ENCODE data around the gene TFR2.

The TFR2 gene

DNA sequence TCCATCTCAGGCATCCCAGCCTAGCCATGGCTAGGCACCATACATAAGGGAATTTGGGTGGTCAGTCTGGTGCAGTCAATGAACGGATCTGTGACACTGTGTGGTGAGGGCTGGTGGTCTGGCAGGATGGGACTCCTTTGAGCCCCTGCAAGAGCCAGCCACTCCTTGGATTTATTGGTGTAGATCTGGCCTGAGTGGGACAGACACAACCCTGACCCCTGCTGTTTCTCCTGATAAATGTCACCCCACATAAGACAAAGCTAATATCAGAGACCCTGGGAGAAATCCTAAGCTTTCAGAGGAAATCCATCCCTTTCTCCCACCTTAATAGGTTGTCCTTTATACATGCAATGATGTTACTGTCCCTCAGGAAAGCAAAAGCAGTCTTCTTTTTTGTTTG is 52.9 kb downstream of the TFR2 start:
- in situ Hi-C loops (cut with MboI; ENCODE audit: low sequenced_read_pairs) = no loop called here

DNA sequence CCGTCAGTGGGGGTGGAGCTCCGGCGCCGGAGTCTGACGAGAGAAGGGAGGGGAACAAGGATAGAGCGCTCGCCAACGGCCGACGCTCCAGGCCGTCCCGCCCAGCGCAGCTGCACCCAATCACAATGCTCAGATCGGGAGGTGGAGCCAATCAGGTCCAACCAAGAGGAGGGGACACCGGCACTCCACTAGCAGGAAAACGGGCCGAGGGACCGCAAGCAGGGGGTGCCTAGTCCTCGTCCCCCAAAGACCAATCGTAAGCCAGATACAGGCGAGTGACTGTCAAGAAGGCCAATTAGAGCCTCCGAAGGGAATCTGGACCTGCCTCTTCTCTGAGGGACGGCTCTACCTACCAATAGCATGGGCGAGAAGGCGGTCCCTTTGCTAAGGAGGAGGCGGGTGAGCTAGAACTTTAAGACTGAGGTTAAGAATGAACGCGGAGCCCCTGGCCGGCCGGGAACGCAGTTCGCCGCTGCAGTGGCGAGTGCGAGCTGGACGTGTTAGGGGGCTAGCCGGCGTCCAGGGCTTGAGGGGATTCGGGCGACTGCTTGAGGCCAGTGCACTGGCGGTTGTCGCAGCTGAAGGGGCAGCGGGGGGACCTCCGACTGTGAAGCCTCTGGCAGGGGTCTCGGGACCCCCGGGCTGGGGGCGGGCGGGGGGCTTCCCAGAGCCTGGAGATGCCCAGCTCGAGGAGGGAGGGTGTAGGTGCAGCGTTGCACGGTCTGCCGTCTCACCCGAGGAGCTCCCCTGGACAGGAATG is 54.9 kb downstream of the TFR2 start, which contains the start of gene FBXO24:
Gene FBXO24, plus strand, starts transcription at position 63 of the 760 bp plus-strand sequence. Its CDS starts 298 bp downstream, at position 361.
- in situ Hi-C loops (cut with MboI; ENCODE audit: low sequenced_read_pairs) = no loop called here

DNA sequence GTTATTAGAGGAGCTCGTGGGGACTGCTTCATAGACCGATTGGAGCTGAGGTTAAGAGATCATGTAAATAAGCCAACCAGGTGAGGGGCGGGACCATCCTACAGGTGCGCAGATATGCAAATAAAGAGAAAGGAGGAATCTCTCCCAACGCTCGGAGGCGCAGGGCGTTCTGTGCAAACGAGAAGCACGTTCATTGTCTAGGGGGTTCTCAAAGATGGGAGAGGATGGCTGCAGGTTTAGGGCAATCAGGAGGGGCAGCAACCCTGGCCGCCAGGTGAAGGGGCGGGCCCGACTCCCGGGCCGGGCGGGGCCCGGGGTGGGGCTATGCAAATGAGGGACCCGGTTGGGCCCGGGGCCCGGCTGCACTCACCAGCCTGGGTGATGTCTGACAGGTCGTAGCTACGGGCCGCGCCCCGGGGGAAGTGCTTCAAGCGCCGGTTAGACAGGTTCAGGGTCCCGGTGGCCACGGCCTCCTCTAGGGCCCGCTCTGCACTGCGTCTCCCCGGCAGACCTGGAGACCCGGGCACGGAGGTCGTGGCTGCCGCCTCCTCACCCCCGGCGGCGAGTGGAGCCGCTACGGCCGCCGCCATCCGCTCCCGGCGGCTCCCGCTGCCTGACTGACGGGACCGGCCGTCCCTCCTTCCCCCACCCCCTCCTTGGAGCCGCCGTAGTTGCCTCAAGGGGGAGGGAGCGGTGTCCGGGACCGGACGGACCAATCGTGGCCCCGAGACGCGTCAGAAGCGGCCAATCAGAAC is 55.7 kb downstream of the TFR2 start, which contains the start of gene LRCH4:
Gene LRCH4, minus strand, starts transcription at position 619 of the 755 bp plus-strand sequence. Its CDS starts 29 bp downstream, at position 590.
- in situ Hi-C loops (cut with MboI; ENCODE audit: low sequenced_read_pairs) = no loop called here

DNA sequence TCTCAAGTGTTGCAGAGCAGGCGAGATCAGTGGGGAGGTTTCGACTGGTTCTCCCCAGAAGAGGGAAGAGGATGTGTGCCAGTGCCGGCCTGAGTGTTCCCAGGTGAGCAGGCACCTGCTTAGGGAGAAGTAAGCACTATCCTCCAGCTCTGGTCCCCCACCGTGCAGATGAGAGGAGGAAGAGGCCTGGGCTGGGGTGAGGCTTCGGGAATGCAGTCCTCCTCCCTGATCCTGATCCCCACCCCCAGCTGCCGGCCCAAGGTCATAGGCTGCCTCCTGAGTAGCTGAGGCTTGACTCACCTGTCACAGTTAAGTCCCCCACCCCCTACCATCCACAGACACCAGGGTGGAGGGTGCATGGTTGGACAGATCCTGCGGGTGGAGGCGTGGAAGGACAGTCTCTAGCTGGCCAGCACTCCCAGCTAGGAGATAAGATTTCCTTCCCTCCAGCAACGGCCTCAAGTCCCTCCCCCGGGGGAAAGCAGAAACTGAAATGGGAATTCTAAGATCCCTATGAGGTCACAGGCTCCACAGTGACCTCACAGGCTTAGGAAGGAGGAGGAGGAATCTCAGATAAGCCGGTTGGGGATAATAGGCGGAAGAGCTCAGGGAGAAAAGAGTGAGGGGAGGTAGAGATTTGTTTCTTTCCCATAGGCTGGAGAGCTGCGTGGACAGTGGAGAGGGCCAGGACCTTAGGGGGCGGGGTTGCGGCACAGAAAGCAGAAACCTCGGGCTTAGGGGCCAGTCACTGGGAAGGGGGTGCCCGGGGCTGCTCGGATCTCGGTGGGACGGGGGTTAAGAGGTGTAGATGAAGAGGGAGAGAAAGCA is 56.5 kb downstream of the TFR2 start:
- in situ Hi-C loops (cut with MboI; ENCODE audit: low sequenced_read_pairs) = no loop called here

DNA sequence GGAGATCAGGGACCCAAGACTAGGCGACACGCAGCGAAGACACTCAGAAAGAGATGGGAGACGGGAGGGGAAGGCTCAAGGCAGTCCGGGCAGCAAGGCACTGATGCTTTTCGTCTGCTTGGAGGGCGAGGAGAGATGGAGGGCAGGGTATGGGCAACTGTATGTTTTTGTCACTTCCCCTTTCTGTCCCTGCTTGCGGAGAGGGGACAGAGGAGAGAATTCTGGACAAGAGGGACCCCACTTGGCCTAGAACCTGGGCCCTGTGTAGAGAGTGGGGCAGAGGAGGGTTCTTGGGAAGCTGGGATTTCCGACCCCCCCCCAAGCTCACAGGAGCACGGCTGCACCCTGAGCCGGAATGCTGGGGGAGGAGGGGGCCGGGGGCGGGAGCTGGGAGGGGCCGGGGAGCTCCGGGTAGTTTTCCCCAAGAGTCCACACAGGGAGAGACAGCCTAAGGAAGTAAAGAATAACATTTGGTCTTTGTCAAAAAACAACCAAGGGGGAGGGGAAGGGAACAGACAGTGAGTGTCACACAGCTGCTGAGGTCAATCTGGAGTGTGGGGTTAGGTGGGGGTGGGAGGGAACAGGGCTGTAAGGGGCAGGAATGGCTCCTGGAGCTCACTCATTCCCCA is 57.2 kb downstream of the TFR2 start:
- in situ Hi-C loops (cut with MboI; ENCODE audit: low sequenced_read_pairs) = no loop called here

DNA sequence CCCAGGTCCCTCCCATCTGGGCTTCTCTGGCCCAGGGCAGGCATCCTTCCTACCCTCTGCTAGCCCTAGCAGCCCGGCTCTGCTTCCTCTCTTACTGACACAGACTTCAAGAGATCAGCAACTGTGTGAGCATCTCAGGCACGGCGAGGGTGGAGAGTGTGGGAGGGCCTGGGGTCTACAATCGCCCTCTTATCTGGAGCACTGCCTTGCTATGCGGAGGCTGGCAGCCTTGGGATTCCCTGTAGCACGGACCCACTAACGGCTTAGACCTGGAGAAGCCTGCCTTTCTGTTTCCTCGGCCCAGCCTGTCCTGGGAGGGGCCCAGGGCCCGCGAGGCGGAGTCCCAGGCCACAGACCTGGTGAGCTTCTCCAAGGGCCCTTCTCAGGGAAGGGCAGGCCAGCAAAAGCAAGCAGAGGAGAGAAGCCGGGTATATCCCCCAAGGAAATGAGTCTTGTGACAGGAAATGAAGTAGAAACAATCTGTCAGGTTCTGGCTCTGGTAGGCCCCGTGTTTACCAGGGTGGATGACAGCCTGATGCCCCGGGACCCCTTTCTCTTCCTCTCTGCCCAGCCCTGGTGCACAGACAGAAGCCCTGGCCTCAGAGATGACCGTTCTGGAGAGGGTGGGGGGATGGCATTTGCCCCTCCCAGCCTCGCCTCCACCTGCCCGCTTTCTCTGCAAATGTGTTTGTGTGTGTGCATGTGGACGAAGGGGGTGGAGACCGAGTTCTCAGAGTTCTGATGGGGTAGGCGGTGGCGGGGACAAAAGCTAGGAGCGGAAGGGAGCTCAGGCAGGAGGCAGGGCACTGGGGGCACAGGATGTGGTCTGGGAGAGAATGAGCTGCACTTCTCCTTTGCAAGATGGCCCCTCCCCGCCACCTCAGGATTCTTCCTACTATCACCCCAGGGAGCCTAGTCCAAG is 58.0 kb downstream of the TFR2 start:
- in situ Hi-C loops (cut with MboI; ENCODE audit: low sequenced_read_pairs) = no loop called here

DNA sequence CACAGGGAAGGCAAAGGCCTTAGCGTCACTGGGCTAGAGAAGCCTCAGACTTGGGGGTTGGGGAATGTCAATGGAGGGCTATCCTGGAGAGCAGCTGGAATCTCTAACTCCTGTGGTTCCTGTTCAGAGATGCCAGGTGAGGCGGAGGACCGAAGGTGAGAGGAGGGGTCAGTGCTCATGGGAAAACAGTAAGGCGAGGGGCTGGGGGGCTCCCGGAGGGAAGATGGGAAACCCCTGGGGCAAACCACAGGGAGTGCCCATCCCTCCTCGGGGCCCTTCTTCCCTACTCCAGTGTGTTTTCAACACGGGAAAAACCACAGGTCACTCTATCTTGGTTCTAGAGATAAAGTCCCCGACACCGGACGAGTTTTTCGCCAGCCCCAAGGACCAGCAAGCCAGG is 58.7 kb downstream of the TFR2 start:
- in situ Hi-C loops (cut with MboI; ENCODE audit: low sequenced_read_pairs) = no loop called here

DNA sequence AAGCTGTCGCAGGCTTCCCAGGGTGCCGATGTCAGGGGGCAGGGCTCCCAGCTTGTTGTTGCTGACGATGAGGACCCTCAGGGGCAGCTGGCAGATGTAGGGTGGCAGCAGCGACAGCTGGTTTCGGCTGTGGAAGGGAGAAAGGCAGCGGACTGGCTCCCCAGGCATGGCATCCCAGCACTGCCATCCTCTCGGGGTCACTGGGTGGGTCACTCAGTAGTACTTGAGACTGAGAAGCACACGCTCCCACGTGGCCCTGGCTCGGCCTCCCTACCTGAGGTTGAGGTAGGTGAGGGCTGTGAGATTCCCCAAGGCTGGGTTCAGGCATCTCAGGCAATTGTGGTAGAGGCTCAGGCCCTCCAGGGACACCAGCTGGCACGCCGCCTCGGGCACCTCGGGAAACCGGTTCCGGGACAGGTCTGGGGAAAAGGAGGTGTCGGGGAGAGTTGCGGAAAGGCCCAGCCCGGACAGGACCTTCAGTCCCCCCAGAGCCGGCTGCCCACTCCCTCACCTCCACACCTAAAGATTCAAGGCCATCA is 59.2 kb downstream of the TFR2 start:
- in situ Hi-C loops (cut with MboI; ENCODE audit: low sequenced_read_pairs) = no loop called here

DNA sequence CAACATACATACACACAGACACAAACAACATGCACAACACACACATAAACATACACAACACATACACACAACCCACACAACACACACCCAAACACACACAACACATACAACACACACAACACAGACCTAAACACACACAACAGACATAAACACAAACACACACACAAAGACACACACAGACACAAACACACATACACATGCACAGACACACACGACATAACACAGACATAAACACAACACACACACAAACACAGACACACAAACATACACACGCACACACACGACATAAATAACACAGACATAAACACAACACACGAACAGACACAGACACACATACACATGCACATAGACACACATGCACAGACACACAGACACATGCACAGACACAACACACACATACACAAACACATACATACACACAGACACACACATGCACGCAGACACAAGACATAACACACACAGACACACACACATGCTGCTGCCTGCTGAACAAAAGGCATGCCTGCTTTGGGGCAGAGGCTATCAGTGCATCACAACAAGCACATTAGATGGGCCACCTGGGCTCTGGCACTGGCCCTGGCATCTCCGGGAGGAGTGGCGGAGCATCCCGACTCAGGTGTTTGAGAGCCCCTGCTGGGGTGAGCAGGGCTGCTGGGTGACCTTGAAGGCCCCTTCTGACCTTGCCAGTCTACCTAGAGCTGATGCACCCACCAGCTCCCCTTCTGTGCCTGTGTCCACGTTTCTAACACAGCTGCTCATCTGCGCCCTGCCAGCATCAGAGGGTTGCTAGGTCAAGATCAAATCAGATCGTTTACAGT is 60.7 kb downstream of the TFR2 start:
- in situ Hi-C loops (cut with MboI; ENCODE audit: low sequenced_read_pairs) = no loop called here

DNA sequence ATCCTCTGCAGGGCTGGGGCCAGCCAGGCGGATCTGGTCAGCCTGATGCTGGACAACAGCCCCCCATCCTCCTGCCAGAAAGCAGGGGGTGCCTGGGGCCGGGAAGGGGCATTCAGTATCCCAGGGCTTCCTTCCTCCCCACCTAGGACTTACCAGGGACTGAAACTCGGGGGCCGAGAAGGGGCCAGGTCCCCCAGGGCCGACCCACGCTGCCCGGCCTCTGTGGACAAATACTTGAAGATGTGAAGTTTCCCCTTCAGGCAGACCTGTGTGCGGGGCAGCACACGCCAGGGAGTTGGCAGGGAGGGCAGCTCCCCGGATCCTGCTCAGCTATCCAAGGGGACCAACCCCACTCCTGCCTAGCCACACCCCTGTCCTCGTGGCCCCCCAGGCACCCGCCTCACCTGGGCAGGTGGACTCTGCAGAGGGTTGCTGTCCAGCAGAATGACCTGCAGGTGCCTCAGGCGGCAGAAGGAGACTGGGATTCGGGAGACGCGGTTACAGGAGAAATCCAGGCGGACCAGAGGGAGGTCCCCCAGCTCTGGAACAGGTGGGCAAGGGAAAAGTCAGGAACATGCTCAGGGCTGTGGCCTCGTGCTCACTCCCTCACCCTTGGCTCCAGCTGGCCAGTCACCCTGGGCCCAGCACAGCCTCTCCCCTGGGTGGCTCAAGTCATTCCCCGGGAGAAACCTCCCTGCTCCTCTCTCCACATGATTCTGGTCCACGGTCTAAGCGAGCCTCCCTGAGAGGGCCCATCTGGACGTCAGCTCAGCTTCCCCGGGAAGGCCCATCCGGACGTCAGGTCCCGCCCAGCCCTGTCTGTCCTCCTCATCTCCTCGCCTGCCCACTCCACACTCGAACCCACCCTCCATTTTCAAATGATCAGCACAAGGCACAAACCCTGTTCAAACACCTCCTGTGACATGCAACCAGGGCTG is 62.8 kb downstream of the TFR2 start:
- in situ Hi-C loops (cut with MboI; ENCODE audit: low sequenced_read_pairs) = no loop called here

DNA sequence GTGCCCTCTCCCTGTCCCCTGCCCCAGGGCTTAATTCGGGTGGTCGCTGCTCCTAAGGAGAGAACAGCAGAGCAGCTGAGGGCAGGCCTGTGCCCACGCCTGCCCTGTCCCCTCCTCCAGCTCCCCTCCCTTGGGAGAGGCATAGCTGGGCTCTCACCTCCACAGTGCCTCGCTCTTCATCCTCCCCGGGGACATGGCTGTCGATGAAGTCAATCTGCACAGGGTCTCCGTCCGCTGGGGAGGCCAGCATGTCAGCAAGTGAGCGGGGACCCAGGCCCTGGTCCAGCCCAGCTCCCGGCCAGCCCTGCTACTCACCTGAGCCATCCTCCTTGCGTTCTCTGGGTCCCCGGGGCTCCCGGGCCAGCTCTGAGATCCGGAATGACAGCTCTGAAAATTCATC is 63.8 kb downstream of the TFR2 start:
- in situ Hi-C loops (cut with MboI; ENCODE audit: low sequenced_read_pairs) = no loop called here

DNA sequence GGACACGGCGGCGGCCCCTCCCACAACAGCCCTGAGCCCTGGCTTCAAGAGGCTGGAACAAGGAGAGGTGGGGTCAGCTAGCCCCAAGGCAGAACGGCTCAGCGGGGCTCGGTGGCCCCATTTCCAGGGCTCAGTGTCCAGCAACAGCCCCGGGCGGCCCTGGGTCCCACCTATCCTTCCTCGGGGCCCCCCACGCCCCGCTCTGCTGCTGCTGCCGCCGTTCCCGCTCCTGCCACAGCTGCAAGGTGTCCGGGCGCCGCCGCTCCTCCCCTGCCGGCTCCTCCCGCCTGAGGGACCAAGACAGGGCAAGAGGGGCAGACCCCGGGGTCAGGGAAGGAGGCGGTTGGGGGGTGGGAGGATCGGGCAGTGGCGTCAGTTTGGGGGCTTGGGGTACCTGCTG is 64.2 kb downstream of the TFR2 start:
- in situ Hi-C loops (cut with MboI; ENCODE audit: low sequenced_read_pairs) = no loop called here

DNA sequence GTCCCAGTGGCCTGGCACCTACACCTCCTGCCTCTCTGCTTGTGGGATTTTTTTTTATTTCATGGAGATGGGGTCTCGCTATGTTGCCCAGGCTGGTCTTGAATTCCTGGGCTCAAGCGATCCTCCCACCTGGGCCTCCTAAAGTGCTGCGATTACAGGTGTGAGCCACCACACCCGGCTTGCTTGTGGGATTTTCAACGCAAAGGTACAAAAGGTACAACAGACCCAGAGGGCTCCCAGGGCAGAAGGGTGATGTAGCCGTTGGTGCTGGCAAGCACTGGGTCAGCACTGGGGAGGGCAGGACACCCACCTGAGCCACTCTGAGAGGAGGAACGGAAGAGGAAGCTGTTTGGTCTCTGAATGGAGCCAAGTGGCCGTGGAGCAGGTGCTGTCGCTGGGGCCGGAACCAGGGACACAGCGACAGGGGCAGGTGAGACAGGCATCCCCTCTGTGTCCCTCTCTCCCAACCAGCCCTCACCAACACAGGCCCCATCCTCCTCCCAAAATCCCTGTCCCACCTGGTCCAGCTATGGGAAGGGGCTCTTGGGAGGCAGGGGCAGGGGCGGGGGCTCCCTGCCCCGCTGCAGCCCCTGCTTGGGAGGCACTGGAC is 64.9 kb downstream of the TFR2 start:
- in situ Hi-C loops (cut with MboI; ENCODE audit: low sequenced_read_pairs) = no loop called here

DNA sequence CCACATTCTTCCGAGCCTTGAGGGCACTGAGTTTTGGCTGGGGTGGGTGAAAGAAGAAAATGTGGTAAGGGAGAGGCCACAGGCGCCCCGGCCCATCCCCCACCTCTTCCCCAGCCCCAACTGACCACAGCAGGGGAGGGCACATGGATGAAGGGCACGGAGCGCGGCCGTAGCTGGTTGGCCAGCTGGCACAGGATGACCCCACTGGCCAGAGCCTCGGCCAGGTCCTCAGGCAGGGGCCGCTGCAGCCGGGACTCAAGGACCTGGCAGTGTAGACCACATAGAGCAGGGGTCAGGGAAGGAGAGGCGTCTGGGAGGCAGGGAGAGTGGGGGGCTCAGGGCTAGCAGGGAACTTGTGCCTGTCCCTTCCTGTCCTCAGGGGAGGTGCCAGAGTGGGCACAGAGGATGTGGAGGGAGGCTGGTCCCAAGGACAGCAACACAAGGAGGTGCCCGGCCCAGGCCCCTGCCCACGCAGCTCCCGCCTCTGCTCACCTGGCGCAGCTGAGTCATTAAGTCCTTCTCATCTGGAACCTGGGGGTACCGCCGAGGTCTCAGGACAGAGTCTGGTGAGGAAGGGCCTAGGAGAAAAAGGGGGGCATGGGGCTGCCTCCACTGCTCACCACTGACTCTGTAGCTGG is 65.5 kb downstream of the TFR2 start:
- in situ Hi-C loops (cut with MboI; ENCODE audit: low sequenced_read_pairs) = no loop called here

DNA sequence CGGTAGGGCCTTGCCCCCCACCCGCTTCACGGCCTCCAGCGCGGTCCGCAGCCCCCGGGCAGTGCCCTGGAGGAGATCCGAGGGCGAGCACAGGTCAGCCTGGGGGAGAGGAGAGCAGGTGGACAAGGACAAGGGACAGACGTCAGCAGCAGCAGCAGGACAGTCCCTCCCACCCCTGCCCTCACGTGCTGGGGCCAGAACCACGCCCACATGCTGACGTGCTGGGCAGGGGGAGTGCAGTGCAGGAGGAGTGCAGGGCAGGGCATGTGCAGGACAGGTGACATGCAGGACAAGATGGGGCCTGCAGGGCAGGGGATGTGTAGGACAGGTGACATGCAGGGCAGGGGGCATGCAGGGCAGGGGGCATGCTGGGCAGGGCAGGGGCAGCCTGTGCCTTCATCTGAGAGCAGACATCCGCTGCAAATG is 66.1 kb downstream of the TFR2 start:
- in situ Hi-C loops (cut with MboI; ENCODE audit: low sequenced_read_pairs) = no loop called here

DNA sequence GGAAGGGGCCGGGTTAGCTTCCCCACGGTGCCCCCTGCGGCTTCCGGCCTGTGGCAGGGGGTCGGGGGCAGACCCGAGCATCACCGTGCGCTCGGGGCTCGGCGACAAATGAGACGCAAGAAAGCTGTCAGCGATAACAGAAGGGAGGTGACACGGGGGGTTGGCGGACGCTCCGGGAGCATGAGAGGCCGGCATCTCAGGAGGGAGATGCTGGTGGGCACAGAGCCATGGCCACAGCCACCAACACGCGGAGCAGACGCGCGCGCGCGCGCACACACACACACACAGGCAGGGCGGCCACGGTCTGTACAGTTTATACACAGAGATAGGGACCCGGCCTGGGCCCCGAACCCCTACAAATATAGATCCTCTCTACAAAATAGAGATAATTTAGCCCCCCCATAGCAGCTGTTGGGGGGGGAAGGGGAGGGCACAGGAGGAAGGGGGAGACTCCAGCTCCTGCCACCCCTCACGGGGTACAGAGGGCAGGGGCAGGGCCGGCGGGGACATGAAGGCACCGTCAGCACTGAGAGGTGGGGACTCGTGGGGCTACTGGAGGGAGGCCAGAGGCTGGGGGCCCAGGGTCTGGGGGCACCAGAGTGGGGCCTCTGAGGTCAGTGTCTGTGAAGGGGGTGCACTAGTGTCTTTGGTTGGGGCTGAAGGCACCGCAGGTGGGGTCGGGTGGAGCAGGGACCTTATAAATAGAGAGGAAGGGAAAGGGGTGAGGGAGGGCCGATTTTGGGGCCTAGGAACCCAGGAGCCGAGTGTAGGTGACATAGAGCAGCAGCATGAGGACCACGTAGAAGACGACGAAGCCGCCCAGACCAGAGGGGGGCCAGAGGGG is 66.8 kb downstream of the TFR2 start:
- in situ Hi-C loops (cut with MboI; ENCODE audit: low sequenced_read_pairs) = no loop called here
